ENCODE measurements around the gene RHBDL3.

GRCh38 chr17:32299580-32300164, 34.0 kb downstream of the RHBDL3 start:
- TF ChIP-seq CTCF (conservative IDR thresholded peaks at IDR 0.05; ENCODE audit: low read length) (no peak), EZH2phosphoT487 (IDR thresholded peaks at IDR 0.05; ENCODE audit: borderline replicate concordance, low read depth, low read length) (no peak)

Measured in OCI-LY7 (cell line).